Spleen (tissue), 7 donors: ENCODE results near the gene SLC16A2.

Source experiments
- CTCF ChIP-seq, 11 experiments: fragments of 200-600 bp in 7 of 11; fragments of 450-650 bp in 4 of 11; sonication (generic) in 4 of 11; IDR thresholded peaks in 8 of 11; conservative IDR thresholded peaks in 3 of 11; 1 replicate in 7 of 11; 2 replicates in 4 of 11; pipeline versions ENCODE4 v1.4.0 to v1.8.0; 2016 to 2021; ENCODE audit warnings: antibody characterized with exemption in 11 of 11, inconsistent platforms in 4 of 11, mild to moderate bottlenecking in 1 of 11
- POLR2A ChIP-seq, 3 donors: fragments of 450-650 bp; IDR thresholded peaks; one replicate each; pipeline ENCODE4 v1.5.1; 2017; ENCODE audit warnings: antibody characterized with exemption in 3 of 3, mild to moderate bottlenecking in 1 of 3
- donor health status: DM: no; HTN: no; CAD: no; lungs with moderate emphysema.
- donor health status: DM: no; HTN: no; CAD: no.
- donor health status: DM: no; HTN: no; CAD: no.

GRCh38 chrX:74536152-74536831 is 115.0 kb downstream of the SLC16A2 start:
- TF ChIP-seq POLR2A (IDR thresholded peaks at IDR 0.05) (no peak), CTCF (IDR thresholded peaks at IDR 0.05 in 8 of 11, conservative IDR thresholded peaks at IDR 0.05 in 3 of 11) (peak in 7 of 11 experiments; percentile 8 to 55 (median 49))
